ENCODE measurements around the gene NDUFB1. TPM values are rescaled to one million over a fixed set of nuclear protein-coding genes. Genes with fewer than 3 reads are reported as not detected.

The NDUFB1 gene
- total RNA-seq, 1 donor from 2014 or later = 348 TPM

DNA sequence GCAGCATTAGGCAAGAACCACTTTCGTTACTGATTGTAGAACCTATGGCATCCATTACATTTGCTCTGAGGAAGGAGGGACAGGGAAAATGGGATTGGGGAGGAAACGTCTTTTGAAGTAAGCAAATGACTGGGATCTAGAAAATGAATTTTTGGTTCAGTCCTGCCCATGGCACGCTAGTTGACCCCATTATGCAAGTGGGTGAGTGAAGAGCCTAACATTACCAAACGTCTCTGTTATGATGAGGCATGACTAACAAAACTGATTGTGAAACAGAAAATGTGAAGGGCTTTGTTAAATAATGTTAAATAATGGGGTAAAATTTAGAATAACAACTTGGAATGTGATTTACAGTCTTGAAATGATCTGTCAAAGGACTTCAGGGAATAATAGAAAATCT is 39.1 kb upstream of the NDUFB1 start:
- no peaks in the 10 kb centered on the region for H3K4me1 Mint-ChIP-seq
- Histone ChIP-seq H3K27me3 (no peaks in the 10 kb centered on the region), H3K4me1 (no peaks in the 10 kb centered on the region), H3K36me3 (peaks cover 59% of the 10 kb centered on the region), H3K79me2 (ENCODE audit: low read depth) (no peaks in the 10 kb centered on the region), H3K9me3 (ENCODE audit: low read depth) (peaks cover 13% of the 10 kb centered on the region), H4K20me1 (ENCODE audit: low read depth) (no peaks in the 10 kb centered on the region), H3K27ac (no peak overlapping the region), H2AFZ (replicated peaks) (no peak overlapping the region), H3K4me2 (no peak overlapping the region), H3F3A (ENCODE audit: low read depth) (no peaks in the 10 kb centered on the region), H3K9ac (no peak overlapping the region), H3K4me3 (no peak overlapping the region)
- TF ChIP-seq EZH2phosphoT487 (IDR thresholded peaks at IDR 0.05) (no peak), EZH2 (IDR thresholded peaks at IDR 0.05) (no peak)
- TF ChIP-seq, protein P1, sequence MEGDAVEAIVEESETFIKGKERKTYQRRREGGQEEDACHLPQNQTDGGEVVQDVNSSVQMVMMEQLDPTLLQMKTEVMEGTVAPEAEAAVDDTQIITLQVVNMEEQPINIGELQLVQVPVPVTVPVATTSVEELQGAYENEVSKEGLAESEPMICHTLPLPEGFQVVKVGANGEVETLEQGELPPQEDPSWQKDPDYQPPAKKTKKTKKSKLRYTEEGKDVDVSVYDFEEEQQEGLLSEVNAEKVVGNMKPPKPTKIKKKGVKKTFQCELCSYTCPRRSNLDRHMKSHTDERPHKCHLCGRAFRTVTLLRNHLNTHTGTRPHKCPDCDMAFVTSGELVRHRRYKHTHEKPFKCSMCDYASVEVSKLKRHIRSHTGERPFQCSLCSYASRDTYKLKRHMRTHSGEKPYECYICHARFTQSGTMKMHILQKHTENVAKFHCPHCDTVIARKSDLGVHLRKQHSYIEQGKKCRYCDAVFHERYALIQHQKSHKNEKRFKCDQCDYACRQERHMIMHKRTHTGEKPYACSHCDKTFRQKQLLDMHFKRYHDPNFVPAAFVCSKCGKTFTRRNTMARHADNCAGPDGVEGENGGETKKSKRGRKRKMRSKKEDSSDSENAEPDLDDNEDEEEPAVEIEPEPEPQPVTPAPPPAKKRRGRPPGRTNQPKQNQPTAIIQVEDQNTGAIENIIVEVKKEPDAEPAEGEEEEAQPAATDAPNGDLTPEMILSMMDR (IDR thresholded peaks at IDR 0.05) = no peak
- no peak for DNase-seq (ENCODE audit: low spot score)
- H3K27me3 Mint-ChIP-seq (ENCODE audit: insufficient read depth, low read depth) = no peaks in the 10 kb centered on the region
- no peak overlapping the region for H3K27ac Mint-ChIP-seq
- H3K9me3 Mint-ChIP-seq = peaks cover 14% of the 10 kb centered on the region
- no peak overlapping the region for H3K4me3 Mint-ChIP-seq
- peaks cover 59% of the 10 kb centered on the region for H3K36me3 Mint-ChIP-seq

DNA sequence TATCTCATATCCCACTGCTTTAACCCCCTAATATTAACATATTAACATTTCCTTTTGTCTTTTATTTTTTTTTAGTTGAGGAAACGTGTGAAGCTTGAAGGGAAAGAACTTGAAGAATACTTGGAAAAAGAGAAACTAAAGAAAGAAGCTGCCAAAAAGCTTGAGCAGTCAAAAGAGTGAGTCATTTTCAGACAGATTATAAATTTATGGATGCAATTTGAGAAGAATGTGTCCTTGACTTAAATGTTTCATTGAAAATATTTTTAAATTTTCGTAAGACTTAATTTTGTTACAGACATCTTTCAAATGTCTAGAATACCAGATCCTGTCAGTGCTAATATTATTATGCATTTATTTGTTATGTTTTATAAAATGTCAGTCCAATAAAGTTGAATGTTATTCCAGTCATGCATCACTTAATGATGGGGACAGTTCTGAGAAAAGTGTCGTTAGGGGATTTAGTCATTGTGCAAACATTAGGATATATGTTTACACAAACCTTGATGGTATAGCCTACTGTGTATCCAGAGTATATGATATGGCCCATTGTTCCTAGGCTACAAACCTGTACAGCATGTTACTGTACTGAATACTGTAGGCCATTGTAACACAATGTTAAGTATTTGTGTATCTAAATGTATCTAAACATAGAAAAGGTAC is 32.9 kb upstream of the NDUFB1 start:
- Histone ChIP-seq H3F3A (ENCODE audit: low read depth) (no peaks in the 10 kb centered on the region), H2AFZ (replicated peaks) (no peak overlapping the region), H3K79me2 (ENCODE audit: low read depth) (no peaks in the 10 kb centered on the region), H3K27me3 (no peaks in the 10 kb centered on the region), H3K36me3 (peaks cover 22% of the 10 kb centered on the region), H3K27ac (no peak overlapping the region), H4K20me1 (ENCODE audit: low read depth) (no peaks in the 10 kb centered on the region), H3K4me3 (no peak overlapping the region), H3K4me2 (no peak overlapping the region), H3K9me3 (ENCODE audit: low read depth) (no peaks in the 10 kb centered on the region), H3K4me1 (no peaks in the 10 kb centered on the region), H3K9ac (no peak overlapping the region)
- no peaks in the 10 kb centered on the region for H3K9me3 Mint-ChIP-seq
- H3K27ac Mint-ChIP-seq = no peak overlapping the region
- no peaks in the 10 kb centered on the region for H3K27me3 Mint-ChIP-seq (ENCODE audit: insufficient read depth, low read depth)
- no peak for DNase-seq (ENCODE audit: low spot score)
- H3K36me3 Mint-ChIP-seq = peaks cover 34% of the 10 kb centered on the region
- no peak overlapping the region for H3K4me3 Mint-ChIP-seq
- TF ChIP-seq, protein P1 (IDR thresholded peaks at IDR 0.05) = no peak
- no peaks in the 10 kb centered on the region for H3K4me1 Mint-ChIP-seq

DNA sequence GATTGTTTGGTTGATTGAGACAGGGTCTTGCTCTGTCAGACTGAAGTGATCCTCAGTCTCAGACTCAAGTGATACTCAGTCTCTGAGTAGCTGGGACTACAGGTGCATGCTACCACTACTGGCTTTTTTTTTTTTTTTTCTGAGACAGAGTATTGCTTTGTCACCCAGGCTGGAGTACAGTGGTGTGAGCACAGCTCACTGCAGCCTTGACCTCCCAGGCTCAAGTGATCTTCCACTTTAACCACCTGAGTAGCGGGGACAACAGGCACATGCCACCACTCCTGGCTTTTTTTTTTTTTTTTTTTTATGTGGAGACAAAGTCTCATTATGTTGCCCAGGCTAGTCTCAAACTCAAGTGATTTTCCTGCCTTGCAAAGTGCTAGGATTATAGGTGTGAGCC is 32.1 kb upstream of the NDUFB1 start:
- Mint-ChIP-seq H3K27ac (no peak overlapping the region), H3K9me3 (no peaks in the 10 kb centered on the region), H3K27me3 (ENCODE audit: insufficient read depth, low read depth) (no peaks in the 10 kb centered on the region), H3K36me3 (peaks cover 36% of the 10 kb centered on the region), H3K4me1 (no peaks in the 10 kb centered on the region), H3K4me3 (no peak overlapping the region)
- Histone ChIP-seq H3K27ac (no peak overlapping the region), H3K36me3 (peaks cover 27% of the 10 kb centered on the region), H3K9me3 (ENCODE audit: low read depth) (no peaks in the 10 kb centered on the region), H3K27me3 (no peaks in the 10 kb centered on the region), H3K9ac (no peak overlapping the region), H3K4me3 (no peak overlapping the region), H4K20me1 (ENCODE audit: low read depth) (no peaks in the 10 kb centered on the region), H2AFZ (replicated peaks) (no peak overlapping the region), H3K4me1 (no peaks in the 10 kb centered on the region), H3K4me2 (no peak overlapping the region), H3K79me2 (ENCODE audit: low read depth) (no peaks in the 10 kb centered on the region), H3F3A (ENCODE audit: low read depth) (no peaks in the 10 kb centered on the region)
- DNase-seq (ENCODE audit: low spot score) = no peak
- TF ChIP-seq, protein P1 (IDR thresholded peaks at IDR 0.05) = no peak
- TF ChIP-seq EZH2 (IDR thresholded peaks at IDR 0.05) (no peak), EZH2phosphoT487 (IDR thresholded peaks at IDR 0.05) (no peak)

Measured in neural progenitor cell (in vitro differentiated cells).